Epithelial cell of esophagus (primary cell): ENCODE results near the gene CYSLTR2.

Experiments
- DNase-seq: peaks from one replicate; pipeline ENCODE4 v3.0.0; 2010; ENCODE audit warnings: low read depth
- H3K4me3 ChIP-seq: 2 replicates; pipeline ENCODE4 v1.5.1; 2011; ENCODE audit warnings: mild to moderate bottlenecking, low read length, control low read depth
- TF ChIP-seq, protein P1 (sequence below): IDR thresholded peaks from 2 replicates; pipeline ENCODE4 v1.5.1; 2011; ENCODE audit warnings: low read depth, mild to moderate bottlenecking, low read length, control low read depth, inconsistent platforms; ENCODE audit not compliant: insufficient read depth; ENCODE audit errors: missing control alignments

CYSLTR2 gene

DNA sequence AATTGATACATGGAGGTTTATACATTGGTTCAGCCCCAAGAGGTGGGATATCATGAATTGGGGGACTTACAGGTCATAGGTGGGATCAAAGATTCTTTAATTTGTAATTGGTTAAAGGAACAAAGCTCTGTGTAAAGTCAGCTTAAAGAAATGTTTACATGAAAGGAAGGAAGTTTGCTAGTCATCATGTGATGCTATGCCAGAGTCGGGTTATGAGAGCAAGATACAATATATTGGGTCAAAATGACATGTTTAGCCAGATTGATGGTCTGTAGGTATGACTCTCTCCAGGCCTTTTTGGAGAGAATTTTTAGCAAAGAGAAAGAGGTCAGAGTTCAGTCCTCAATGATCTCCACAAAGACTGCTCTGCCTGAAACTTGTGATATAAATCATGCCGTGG lies 5.3 kb upstream of the CYSLTR2 start:
- no peak overlapping the region for H3K4me3 ChIP-seq
- TF ChIP-seq, protein P1, sequence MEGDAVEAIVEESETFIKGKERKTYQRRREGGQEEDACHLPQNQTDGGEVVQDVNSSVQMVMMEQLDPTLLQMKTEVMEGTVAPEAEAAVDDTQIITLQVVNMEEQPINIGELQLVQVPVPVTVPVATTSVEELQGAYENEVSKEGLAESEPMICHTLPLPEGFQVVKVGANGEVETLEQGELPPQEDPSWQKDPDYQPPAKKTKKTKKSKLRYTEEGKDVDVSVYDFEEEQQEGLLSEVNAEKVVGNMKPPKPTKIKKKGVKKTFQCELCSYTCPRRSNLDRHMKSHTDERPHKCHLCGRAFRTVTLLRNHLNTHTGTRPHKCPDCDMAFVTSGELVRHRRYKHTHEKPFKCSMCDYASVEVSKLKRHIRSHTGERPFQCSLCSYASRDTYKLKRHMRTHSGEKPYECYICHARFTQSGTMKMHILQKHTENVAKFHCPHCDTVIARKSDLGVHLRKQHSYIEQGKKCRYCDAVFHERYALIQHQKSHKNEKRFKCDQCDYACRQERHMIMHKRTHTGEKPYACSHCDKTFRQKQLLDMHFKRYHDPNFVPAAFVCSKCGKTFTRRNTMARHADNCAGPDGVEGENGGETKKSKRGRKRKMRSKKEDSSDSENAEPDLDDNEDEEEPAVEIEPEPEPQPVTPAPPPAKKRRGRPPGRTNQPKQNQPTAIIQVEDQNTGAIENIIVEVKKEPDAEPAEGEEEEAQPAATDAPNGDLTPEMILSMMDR: no peak
- no peak for DNase-seq

DNA sequence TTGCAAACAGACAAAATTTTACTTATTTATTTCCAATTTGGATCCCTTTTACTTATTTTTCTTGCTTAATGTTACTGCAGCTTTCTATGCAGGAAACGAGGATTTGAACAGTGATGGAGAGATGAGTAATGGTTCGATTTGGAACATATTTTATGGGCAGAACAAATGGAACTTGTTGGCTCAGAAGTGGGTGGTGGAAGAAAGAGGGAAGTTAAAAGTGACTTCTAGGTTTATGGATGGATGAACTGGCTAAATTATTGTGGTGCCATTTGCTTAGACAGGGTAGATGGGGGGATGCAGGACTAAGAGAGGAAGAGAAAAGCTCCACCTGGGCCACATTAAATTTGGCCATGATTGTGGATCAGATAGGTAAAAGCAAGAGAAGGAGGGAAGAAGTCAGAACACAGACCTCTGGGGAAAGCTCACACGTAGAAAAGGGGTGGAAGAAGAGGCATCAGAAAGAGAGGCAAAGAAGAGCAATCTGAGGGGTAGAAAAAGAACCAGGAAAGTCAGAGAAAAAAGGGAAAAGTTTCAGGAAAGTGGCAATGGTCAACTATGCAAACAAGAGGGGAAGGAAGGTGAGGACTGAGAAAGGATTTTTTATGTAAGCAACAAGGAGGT lies 768 bp upstream of the CYSLTR2 start:
- TF ChIP-seq, protein P1: no peak
- no peak overlapping the region for H3K4me3 ChIP-seq
- DNase-seq: no peak

DNA sequence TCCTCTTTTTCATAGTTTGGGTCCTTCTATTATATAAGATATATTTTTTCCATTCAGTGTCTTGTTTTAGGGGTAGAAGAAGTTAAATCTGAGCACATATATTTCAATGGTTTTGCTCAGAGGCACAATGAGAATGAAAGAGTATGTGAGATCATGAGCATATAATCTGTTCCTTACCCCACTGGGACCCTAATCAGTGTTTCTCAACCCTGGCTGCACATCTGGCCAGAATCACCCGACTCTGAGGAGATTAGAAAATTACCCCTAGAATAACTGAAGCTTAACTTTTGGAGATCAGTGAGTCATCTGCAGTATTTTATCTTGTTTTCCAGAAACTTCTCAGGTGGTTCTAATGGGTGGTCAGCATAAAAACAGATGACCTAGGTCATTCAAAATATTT lies 782 bp downstream of the CYSLTR2 start:
- H3K4me3 ChIP-seq: no peak overlapping the region
- TF ChIP-seq, protein P1: no peak
- no peak for DNase-seq

DNA sequence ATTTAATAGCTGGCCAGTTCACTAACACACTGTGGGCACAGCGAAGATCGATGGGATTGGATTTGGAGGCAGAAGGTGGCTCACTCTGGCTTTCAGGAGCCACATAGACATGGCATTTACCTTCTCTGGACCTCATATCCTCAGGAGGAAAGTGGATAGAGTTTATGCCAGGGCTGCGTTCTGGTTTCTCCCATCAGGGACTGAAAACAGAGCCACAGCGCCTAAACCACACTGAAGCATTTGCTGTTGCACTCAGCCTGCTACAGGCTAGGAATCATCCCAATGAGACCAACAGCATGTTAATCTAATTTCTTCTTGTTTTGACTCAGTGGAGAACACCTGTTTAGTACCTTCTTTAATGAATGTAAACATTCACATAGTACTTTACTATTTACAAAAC lies 1.6 kb downstream of the CYSLTR2 start:
- TF ChIP-seq, protein P1: no peak
- no peak for DNase-seq
- no peak overlapping the region for H3K4me3 ChIP-seq

DNA sequence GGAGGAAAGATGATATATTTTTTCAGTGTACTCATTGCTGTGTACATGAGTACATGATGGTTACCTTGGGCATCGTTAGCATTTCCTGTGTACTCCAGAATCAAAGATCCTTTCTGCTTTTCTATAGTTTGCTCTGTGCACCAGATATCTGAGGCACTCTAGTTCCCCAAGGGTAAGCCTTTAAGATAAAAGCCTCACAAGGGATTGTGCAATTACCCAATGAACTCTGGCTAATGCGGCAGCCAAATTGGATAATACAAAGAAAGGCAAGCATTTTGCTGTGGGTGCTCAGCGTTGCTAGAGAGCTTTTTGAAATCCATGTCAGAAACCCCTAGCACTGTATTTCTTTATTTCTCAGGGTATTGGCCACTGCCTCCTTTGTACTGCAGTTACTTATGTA lies 2.9 kb downstream of the CYSLTR2 start:
- TF ChIP-seq, protein P1: no peak
- H3K4me3 ChIP-seq: no peak overlapping the region
- DNase-seq: no peak

DNA sequence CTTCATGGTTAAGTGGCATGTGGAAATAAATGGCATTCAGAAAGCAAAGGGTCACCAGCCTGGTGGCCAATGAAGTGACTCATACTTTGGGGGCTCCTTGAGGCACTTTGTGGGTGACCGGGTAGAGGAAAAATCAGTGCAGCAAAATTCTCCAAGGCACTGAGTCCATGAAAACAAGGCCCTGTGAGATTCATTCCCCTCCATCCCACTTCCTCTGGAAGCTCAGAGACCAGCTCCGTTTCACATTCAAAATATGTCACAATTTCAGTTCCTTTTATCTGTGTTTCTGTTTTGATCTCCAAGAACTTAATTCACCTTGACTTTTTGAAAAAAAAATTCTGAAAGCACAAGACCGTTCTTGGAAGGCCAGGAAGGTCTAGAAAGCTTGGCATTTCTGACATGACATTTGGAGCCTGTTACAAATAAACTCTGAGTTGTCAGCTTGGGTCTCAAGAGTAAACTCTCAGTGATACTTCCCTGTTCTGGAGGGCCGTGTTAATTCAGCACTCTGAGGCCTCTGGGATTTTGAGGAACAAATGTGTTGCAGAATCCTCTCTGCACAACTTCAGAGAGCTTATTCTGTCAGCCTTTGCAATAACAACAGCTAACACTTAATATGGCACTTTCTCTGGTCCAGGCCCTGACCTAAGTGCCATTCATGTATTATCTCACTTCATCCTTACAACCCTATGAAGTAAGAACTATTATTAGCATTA lies 6.8 kb downstream of the CYSLTR2 start:
- TF ChIP-seq, protein P1: no peak
- no peak overlapping the region for H3K4me3 ChIP-seq
- no peak for DNase-seq

DNA sequence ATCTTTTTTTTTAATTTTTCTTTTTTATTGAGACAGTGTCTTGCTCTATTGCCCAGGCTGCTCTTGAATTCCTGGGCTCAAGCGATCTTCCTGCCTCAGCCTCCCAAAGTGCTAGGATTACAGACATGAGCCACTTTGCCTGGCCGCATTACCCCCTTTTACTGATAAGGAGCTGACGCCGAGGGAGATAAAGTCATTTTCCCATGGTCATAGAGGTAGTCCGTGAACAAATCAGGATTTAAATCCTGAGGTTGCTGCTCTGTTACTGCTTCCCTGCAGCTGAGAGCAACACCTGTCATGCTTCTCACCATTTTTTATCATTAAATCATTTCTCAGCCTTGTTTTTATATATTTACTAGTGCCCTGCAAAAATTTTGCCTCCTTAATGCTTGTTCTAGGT lies 7.4 kb downstream of the CYSLTR2 start:
- TF ChIP-seq, protein P1: no peak
- H3K4me3 ChIP-seq: no peak overlapping the region
- no peak for DNase-seq
